ENCODE results near the gene CRIM1. TPM values are rescaled to one million over a fixed set of nuclear protein-coding genes. Genes with fewer than 3 reads are reported as not detected.

The CRIM1 gene
- total and polyA plus RNA-seq, 2 of the 8 experiments (the other 6 are each of a cell fraction or from before 2014, with no cell fraction given), result 9.4 to 28.4 TPM

- no peak overlapping the region for H3K4me2 ChIP-seq (ENCODE audit: insufficient read depth in 1 of 2, low read depth in 2 of 2, low read length in 2 of 2)
- no peak overlapping the region for H3K18ac ChIP-seq (ENCODE audit: extremely low read depth, low read length)
- no peak overlapping the region for H4K91ac ChIP-seq (replicated peaks; ENCODE audit: insufficient read length, low read length)
- no peak overlapping the region for H3K23ac ChIP-seq (ENCODE audit: insufficient read length)
- ChIA-PET CTCF (ENCODE audit: partially characterized antibody) (interaction anchor here (0.6 to 2.3 kb wide), 6 partner anchors 8 to 1146 kb away, joined by 3 to 8 read pairs (median 4); no protein-coding TSS in a partner anchor), POLR2A (ENCODE audit: partially characterized antibody) (interaction anchor here (2.3 kb wide), 1 partner anchor 13 kb away, joined by 6 read pairs; no protein-coding TSS in a partner anchor)
- no peak for TF ChIP-seq BRCA1 (IDR thresholded peaks at IDR 0.05; ENCODE audit: low read depth, low read length)
- TF ChIP-seq BACH1 (IDR thresholded peaks at IDR 0.05; ENCODE audit: low read length), result no peak
- TF ChIP-seq, protein P1, sequence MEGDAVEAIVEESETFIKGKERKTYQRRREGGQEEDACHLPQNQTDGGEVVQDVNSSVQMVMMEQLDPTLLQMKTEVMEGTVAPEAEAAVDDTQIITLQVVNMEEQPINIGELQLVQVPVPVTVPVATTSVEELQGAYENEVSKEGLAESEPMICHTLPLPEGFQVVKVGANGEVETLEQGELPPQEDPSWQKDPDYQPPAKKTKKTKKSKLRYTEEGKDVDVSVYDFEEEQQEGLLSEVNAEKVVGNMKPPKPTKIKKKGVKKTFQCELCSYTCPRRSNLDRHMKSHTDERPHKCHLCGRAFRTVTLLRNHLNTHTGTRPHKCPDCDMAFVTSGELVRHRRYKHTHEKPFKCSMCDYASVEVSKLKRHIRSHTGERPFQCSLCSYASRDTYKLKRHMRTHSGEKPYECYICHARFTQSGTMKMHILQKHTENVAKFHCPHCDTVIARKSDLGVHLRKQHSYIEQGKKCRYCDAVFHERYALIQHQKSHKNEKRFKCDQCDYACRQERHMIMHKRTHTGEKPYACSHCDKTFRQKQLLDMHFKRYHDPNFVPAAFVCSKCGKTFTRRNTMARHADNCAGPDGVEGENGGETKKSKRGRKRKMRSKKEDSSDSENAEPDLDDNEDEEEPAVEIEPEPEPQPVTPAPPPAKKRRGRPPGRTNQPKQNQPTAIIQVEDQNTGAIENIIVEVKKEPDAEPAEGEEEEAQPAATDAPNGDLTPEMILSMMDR (IDR thresholded peaks at IDR 0.05; ENCODE audit: control extremely low read depth in 1 of 3, insufficient read depth in 1 of 3, low read depth in 1 of 3, low read length in 3 of 3), result peak in 2 of 3 experiments; percentile 8 to 9; a peak in 1 of 4 replicates
- peak in 1 of 2 experiments; percentile 25; a peak in 2 of 4 replicates for TF ChIP-seq RAD21 (IDR thresholded peaks at IDR 0.05 in 1 of 2, conservative IDR thresholded peaks at IDR 0.05 in 1 of 2; ENCODE audit: low read depth in 2 of 2, low read length in 2 of 2)
- TF ChIP-seq GABPA (IDR thresholded peaks at IDR 0.05; ENCODE audit: borderline replicate concordance, insufficient read depth, low read length), result no peak
- no peaks in the 10 kb centered on the region for H3K4me1 ChIP-seq (replicated peaks in 1 of 4; ENCODE audit: control insufficient read depth in 3 of 4, insufficient read depth in 4 of 4, low read length in 3 of 4)
- no peaks in the 10 kb centered on the region for H3K9me3 ChIP-seq (ENCODE audit: insufficient read depth in 2 of 2, low read depth in 1 of 2, low read length in 1 of 2)
- no peak for DNase-seq (ENCODE audit: low read depth in 1 of 2, low spot score in 2 of 2)
- no peak overlapping the region for H3K27ac ChIP-seq (ENCODE audit: low read depth, low read length)
- H4K8ac ChIP-seq (ENCODE audit: extremely low read depth, insufficient read depth, low read length), result no peak overlapping the region
- H3K23me2 ChIP-seq (ENCODE audit: low read depth, low read length), result no peaks in the 10 kb centered on the region; the same call in 1 of the 2 replicates
- H2BK12ac ChIP-seq (ENCODE audit: low read depth, low read length), result no peak overlapping the region
- no peak overlapping the region for H4K5ac ChIP-seq (ENCODE audit: insufficient read length, low read depth, low read length)
- no peak overlapping the region for H3K4ac ChIP-seq (replicated peaks; ENCODE audit: insufficient read length, low read depth, low read length)
- FAIRE-seq, result no peak
- no peaks in the 10 kb centered on the region for H3K79me1 ChIP-seq (ENCODE audit: low read depth, low read length)
- no peak overlapping the region for H2BK20ac ChIP-seq (ENCODE audit: low read length)
- H3K4me3 ChIP-seq (ENCODE audit: extremely low read depth in 1 of 4, insufficient read depth in 2 of 4, low read depth in 3 of 4, low read length in 4 of 4), result no peak overlapping the region
- H4K20me1 ChIP-seq (replicated peaks in 1 of 2; ENCODE audit: control insufficient read depth in 1 of 2, insufficient read depth in 2 of 2, low read length in 2 of 2), result no peaks in the 10 kb centered on the region
- H3K14ac ChIP-seq (ENCODE audit: insufficient read length), result no peak overlapping the region
- no peak overlapping the region for H2AK5ac ChIP-seq (ENCODE audit: low read depth, low read length)
- H3K9ac ChIP-seq (replicated peaks in 1 of 4; ENCODE audit: extremely low read depth in 1 of 4, low read depth in 3 of 4, low read length in 3 of 4), result no peak overlapping the region
- H3K79me2 ChIP-seq (ENCODE audit: control insufficient read depth in 1 of 2, insufficient read depth in 2 of 2, low read length in 2 of 2), result no peaks in the 10 kb centered on the region
- H3K27me3 ChIP-seq (replicated peaks in 1 of 4; ENCODE audit: control insufficient read depth in 3 of 4, extremely low read depth in 1 of 4, insufficient read depth in 3 of 4, low read length in 3 of 4), result no peaks in the 10 kb centered on the region
- H2BK120ac ChIP-seq (replicated peaks; ENCODE audit: low read depth, low read length), result no peak overlapping the region
- no peak overlapping the region for H2BK5ac ChIP-seq (ENCODE audit: low read depth, low read length)
- H3K36me3 ChIP-seq (ENCODE audit: control insufficient read depth in 2 of 4, insufficient read depth in 4 of 4, low read length in 3 of 4), result peaks cover 0 to 4% (median 0%) of the 10 kb centered on the region in 4 experiments; a peak in 3 of 8 replicates
- no peak overlapping the region for H2BK15ac ChIP-seq (ENCODE audit: low read length)
- WGBS, 2 experiments (ENCODE audit: extremely low coverage in 1 of 2, insufficient coverage in 1 of 2, insufficient read length in 1 of 2, insufficient replicate concordance in 2 of 2, low coverage in 1 of 2, low lambda C conversion rate in 2 of 2, missing lambda C conversion rate in 1 of 2), result 93% methylated on average over 7 of the region's 7 CpGs; no CpG with 5 or more reads in 1 of the 2 experiments
- H2AFZ ChIP-seq (ENCODE audit: low read length), result no peak overlapping the region
- H3K56ac ChIP-seq (replicated peaks; ENCODE audit: insufficient read length, low read depth, low read length), result no peak overlapping the region
Observed at GRCh38 chr2:36528766-36529392, 173.3 kb downstream of the CRIM1 start.
